Mesendoderm (in vitro differentiated cells): ENCODE results near the gene GNG5. TPM values are rescaled to one million over a fixed set of nuclear protein-coding genes. Genes with fewer than 3 reads are reported as not detected.

Experiments
- DNase-seq: peaks from one replicate; pipeline ENCODE4 v3.0.0; 2013
- H2AK5ac ChIP-seq: 2 replicates; pipeline ENCODE4 v1.6.1; 2013; ENCODE audit warnings: low read length, inconsistent platforms
- H2BK120ac ChIP-seq: 2 replicates; pipeline ENCODE4 v1.6.1; 2013; ENCODE audit warnings: low read depth, mild to moderate bottlenecking, low read length, moderate library complexity, mixed read lengths
- H2BK15ac ChIP-seq: replicated peaks from 2 replicates; pipeline ENCODE4 v1.6.1; 2013; ENCODE audit warnings: low read depth, mild to moderate bottlenecking, moderate library complexity
- H2BK5ac ChIP-seq: 2 replicates; pipeline ENCODE4 v1.6.1; 2013; ENCODE audit warnings: low read length, inconsistent platforms
- H3K18ac ChIP-seq: 2 replicates; pipeline ENCODE4 v1.6.1; 2013; ENCODE audit warnings: mild to moderate bottlenecking, low read length, mixed read lengths
- H3K23ac ChIP-seq: one replicate; pipeline ENCODE4 v1.6.1; 2013; ENCODE audit warnings: low read length
- H3K27ac ChIP-seq: 2 replicates; pipeline ENCODE4 v1.5.1; 2013; ENCODE audit warnings: low read depth, mild to moderate bottlenecking, inconsistent platforms, low read length, moderate library complexity
- H3K27me3 ChIP-seq: 2 replicates; pipeline ENCODE4 v1.6.1; 2013; ENCODE audit warnings: low read length, control low read depth, mild to moderate bottlenecking, inconsistent platforms; ENCODE audit not compliant: insufficient read depth, poor library complexity
- H3K36me3 ChIP-seq: 2 replicates; pipeline ENCODE4 v1.6.1; 2013; ENCODE audit warnings: low read length, inconsistent platforms; ENCODE audit not compliant: control insufficient read depth, insufficient read depth
- H3K4ac ChIP-seq: one replicate; pipeline ENCODE4 v1.6.1; 2013; ENCODE audit warnings: low read depth, mild to moderate bottlenecking, low read length, moderate library complexity
- H3K4me1 ChIP-seq: 2 replicates; pipeline ENCODE4 v1.6.1; 2013; ENCODE audit warnings: low read depth, low read length, inconsistent platforms; ENCODE audit not compliant: control insufficient read depth
- H3K4me2 ChIP-seq: 2 replicates; pipeline ENCODE4 v1.6.1; 2013; ENCODE audit warnings: low read length
- H3K4me3 ChIP-seq: 2 replicates; pipeline ENCODE4 v1.5.1; 2013; ENCODE audit warnings: mild to moderate bottlenecking, low read length
- H3K56ac ChIP-seq: one replicate; pipeline ENCODE4 v1.6.1; 2013; ENCODE audit warnings: low read length
- H3K79me1 ChIP-seq: 2 replicates; pipeline ENCODE4 v1.6.1; 2013; ENCODE audit warnings: low read length, inconsistent platforms
- H3K79me2 ChIP-seq: 2 replicates; pipeline ENCODE4 v1.6.1; 2013; ENCODE audit warnings: mild to moderate bottlenecking, low read length; ENCODE audit not compliant: control insufficient read depth, insufficient read depth
- H3K9ac ChIP-seq: 2 replicates; pipeline ENCODE4 v1.6.1; 2013; ENCODE audit warnings: low read length, inconsistent platforms
- H4K5ac ChIP-seq: one replicate; pipeline ENCODE4 v1.6.1; 2013; ENCODE audit warnings: low read length
- H4K8ac ChIP-seq: one replicate; pipeline ENCODE4 v1.6.1; 2013; ENCODE audit warnings: low read depth, mild to moderate bottlenecking, control low read depth, low read length, moderate library complexity
- whole genome bisulfite sequencing: extraction: QIAGEN DNeasy Blood & Tissue Kit; methylation state at CpG from one replicate; pipeline ENCODE4 v1.1.7; 2013; ENCODE audit warnings: low lambda C conversion rate, missing lambda C conversion rate; ENCODE audit not compliant: insufficient coverage; ENCODE audit errors: extremely low coverage; 5-methylcytosine and 5-hydroxymethylcytosine counted together
- polyA plus RNA-seq, 2 experiments: library from polyadenylated mRNA; stranded (reverse); fragments of 200-250 nt; gene quantifications; one replicate each; pipeline ENCODE4 v1.2.3, GENCODE V29; 2013

GNG5 gene
- 222 TPM for polyA plus RNA-seq (2013, experiment 1 of 2)
- 221 TPM for polyA plus RNA-seq (2013, experiment 2 of 2)

GRCh38 chr1:84506002-84506728 lies at the start of gene GNG5, which contains the start of gene SPATA1:
Gene GNG5, minus strand, starts transcription at chr1:84506581. Its CDS starts 490 bp downstream, at chr1:84506091.
Gene SPATA1, plus strand, starts transcription at chr1:84506386. Its CDS starts 9,974 bp downstream, at chr1:84516360.
- Histone ChIP-seq H4K8ac (no peak within 1 kb of the TSS), H3K4me2 (peak within 1 kb of the TSS; percentile 66), H3K27ac (peak within 1 kb of the TSS; percentile 97), H3K4me1 (peaks cover 2% of the 10 kb centered on the region), H3K23ac (no peak within 1 kb of the TSS), H3K18ac (peak within 1 kb of the TSS; percentile 94), H3K4me3 (peak within 1 kb of the TSS; percentile 92), H2AK5ac (no peak within 1 kb of the TSS), H3K79me1 (peaks cover 6% of the 10 kb centered on the region), H4K5ac (no peak within 1 kb of the TSS), H3K56ac (peak within 1 kb of the TSS; percentile 95), H2BK15ac (no peak within 1 kb of the TSS), H3K36me3 (no peaks in the 10 kb centered on the region), H3K27me3 (no peaks in the 10 kb centered on the region), H2BK5ac (peak within 1 kb of the TSS; percentile 81), H3K79me2 (peaks cover 26% of the 10 kb centered on the region), H2BK120ac (no peak within 1 kb of the TSS), H3K9ac (peak within 1 kb of the TSS; percentile 92), H3K4ac (peak within 1 kb of the TSS; percentile 62)
- WGBS = no CpG with 5 or more reads among the region's 60 CpGs
- DNase-seq = peak; percentile 98

GRCh38 chr1:84550826-84551225 lies 44.4 kb upstream of the GNG5 start:
- DNase-seq = no peak
- no peak overlapping the region for H2BK15ac ChIP-seq
- no CpG with 5 or more reads among the region's 2 CpGs for WGBS
- H3K4me2 ChIP-seq = no peak overlapping the region
- no peak overlapping the region for H3K56ac ChIP-seq
- H3K27me3 ChIP-seq = no peaks in the 10 kb centered on the region
- H3K4me1 ChIP-seq = no peaks in the 10 kb centered on the region
- H3K4ac ChIP-seq = no peak overlapping the region
- H3K27ac ChIP-seq = no peak overlapping the region
- H4K8ac ChIP-seq = no peak overlapping the region
- no peak overlapping the region for H2AK5ac ChIP-seq
- H3K79me1 ChIP-seq = no peaks in the 10 kb centered on the region
- no peak overlapping the region for H3K4me3 ChIP-seq
- no peak overlapping the region for H2BK120ac ChIP-seq
- no peak overlapping the region for H3K23ac ChIP-seq
- no peak overlapping the region for H4K5ac ChIP-seq
- H3K79me2 ChIP-seq = no peaks in the 10 kb centered on the region
- no peak overlapping the region for H3K9ac ChIP-seq
- no peaks in the 10 kb centered on the region for H3K36me3 ChIP-seq
- H2BK5ac ChIP-seq = no peak overlapping the region
- H3K18ac ChIP-seq = no peak overlapping the region

- Histone ChIP-seq H3K56ac (no peak overlapping the region), H4K5ac (no peak overlapping the region), H3K79me1 (no peaks in the 10 kb centered on the region), H2BK120ac (no peak overlapping the region), H3K79me2 (no peaks in the 10 kb centered on the region), H3K4me3 (no peak overlapping the region), H3K9ac (no peak overlapping the region), H3K18ac (no peak overlapping the region), H3K4ac (no peak overlapping the region), H2BK15ac (no peak overlapping the region), H2BK5ac (no peak overlapping the region), H3K4me1 (no peaks in the 10 kb centered on the region), H3K4me2 (no peak overlapping the region), H4K8ac (no peak overlapping the region), H3K23ac (no peak overlapping the region), H2AK5ac (no peak overlapping the region), H3K36me3 (no peaks in the 10 kb centered on the region), H3K27me3 (no peaks in the 10 kb centered on the region), H3K27ac (no peak overlapping the region)
- no CpG with 5 or more reads among the region's 4 CpGs for WGBS
- no peak for DNase-seq
Measured at GRCh38 chr1:84541679-84542078, 35.3 kb upstream of the GNG5 start.

- Histone ChIP-seq H3K18ac (no peak overlapping the region), H3K27ac (no peak overlapping the region), H3K4me1 (no peaks in the 10 kb centered on the region), H2BK15ac (no peak overlapping the region), H3K27me3 (no peaks in the 10 kb centered on the region), H3K4me3 (no peak overlapping the region), H3K79me1 (no peaks in the 10 kb centered on the region), H3K79me2 (no peaks in the 10 kb centered on the region), H2BK5ac (no peak overlapping the region), H4K8ac (no peak overlapping the region), H3K23ac (no peak overlapping the region), H4K5ac (no peak overlapping the region), H2BK120ac (no peak overlapping the region), H3K56ac (no peak overlapping the region), H3K36me3 (no peaks in the 10 kb centered on the region), H2AK5ac (no peak overlapping the region), H3K9ac (no peak overlapping the region), H3K4me2 (no peak overlapping the region), H3K4ac (no peak overlapping the region)
- no CpG with 5 or more reads among the region's 1 CpG for WGBS
- DNase-seq = no peak
Measured at GRCh38 chr1:84540759-84541158, 34.4 kb upstream of the GNG5 start.

- H2BK15ac ChIP-seq = no peak overlapping the region
- no peak overlapping the region for H2AK5ac ChIP-seq
- no peak overlapping the region for H3K9ac ChIP-seq
- no peak overlapping the region for H2BK5ac ChIP-seq
- no peak overlapping the region for H3K4ac ChIP-seq
- no CpG with 5 or more reads among the region's 3 CpGs for WGBS
- no peak overlapping the region for H3K23ac ChIP-seq
- no peak overlapping the region for H2BK120ac ChIP-seq
- no peaks in the 10 kb centered on the region for H3K4me1 ChIP-seq
- H3K79me2 ChIP-seq = no peaks in the 10 kb centered on the region
- no peaks in the 10 kb centered on the region for H3K36me3 ChIP-seq
- no peak overlapping the region for H3K4me3 ChIP-seq
- H3K27me3 ChIP-seq = no peaks in the 10 kb centered on the region
- no peak overlapping the region for H3K27ac ChIP-seq
- H3K56ac ChIP-seq = no peak overlapping the region
- no peak overlapping the region for H3K18ac ChIP-seq
- no peak for DNase-seq
- no peak overlapping the region for H4K8ac ChIP-seq
- H4K5ac ChIP-seq = no peak overlapping the region
- no peak overlapping the region for H3K4me2 ChIP-seq
- no peaks in the 10 kb centered on the region for H3K79me1 ChIP-seq
Measured at GRCh38 chr1:84539972-84540371, 33.6 kb upstream of the GNG5 start.

- Histone ChIP-seq H3K18ac (no peak overlapping the region), H3K27ac (no peak overlapping the region), H2BK5ac (no peak overlapping the region), H4K8ac (no peak overlapping the region), H3K4me2 (no peak overlapping the region), H3K9ac (no peak overlapping the region), H3K27me3 (no peaks in the 10 kb centered on the region), H2AK5ac (no peak overlapping the region), H2BK120ac (no peak overlapping the region), H4K5ac (no peak overlapping the region), H3K56ac (no peak overlapping the region), H3K4ac (no peak overlapping the region), H3K4me3 (no peak overlapping the region), H3K23ac (no peak overlapping the region), H3K79me2 (no peaks in the 10 kb centered on the region), H3K79me1 (no peaks in the 10 kb centered on the region), H2BK15ac (no peak overlapping the region), H3K4me1 (no peaks in the 10 kb centered on the region), H3K36me3 (no peaks in the 10 kb centered on the region)
- no peak for DNase-seq
Measured at GRCh38 chr1:84538599-84538998, 32.2 kb upstream of the GNG5 start.
